GM23338 (cell line): Measurements from ENCODE around the gene DOCK1. TPM values are rescaled to one million over a fixed set of nuclear protein-coding genes. Genes with fewer than 3 reads are reported as not detected.

Experiments used
- ATAC-seq: fragments of 200-7000 bp; cut with Tn5 transposase; 3 replicates; pipeline ENCODE4 v1.9.1; 2020
- DNase-seq: peaks from one replicate; pipeline ENCODE4 v3.0.0-alpha.2; 2015; ENCODE audit warnings: low spot score
- H2AFZ ChIP-seq: fragments of 200-600 bp; sonication (generic); 2 replicates; pipeline ENCODE4 v1.8.0; 2016; ENCODE audit warnings: antibody characterized with exemption, mild to moderate bottlenecking, moderate library complexity
- H3F3A ChIP-seq: fragments of 200-600 bp; sonication (generic); replicated peaks from 2 replicates; pipeline ENCODE4 v1.8.0; 2017; ENCODE audit warnings: antibody characterized with exemption, mixed run types, low read depth
- H3K27ac ChIP-seq: fragments of 200-600 bp; sonication (generic); 2 replicates; pipeline ENCODE4 v1.6.1; 2016; ENCODE audit warnings: low read depth
- H3K27me3 ChIP-seq: fragments of 200-600 bp; sonication (generic); 2 replicates; pipeline ENCODE4 v1.8.0; 2016; ENCODE audit warnings: mild to moderate bottlenecking, mixed run types, moderate library complexity; ENCODE audit not compliant: insufficient read depth
- H3K36me3 ChIP-seq: fragments of 200-600 bp; sonication (generic); 2 replicates; pipeline ENCODE4 v1.8.0; 2016; ENCODE audit warnings: mild to moderate bottlenecking; ENCODE audit not compliant: insufficient read depth
- H3K4me1 ChIP-seq: fragments of 200-600 bp; sonication (generic); 2 replicates; pipeline ENCODE4 v1.8.0; 2016; ENCODE audit warnings: mild to moderate bottlenecking, moderate library complexity; ENCODE audit not compliant: insufficient read depth
- H3K4me2 ChIP-seq: fragments of 200-600 bp; sonication (generic); 2 replicates; pipeline ENCODE4 v1.7.1; 2017; ENCODE audit warnings: mixed run types
- H3K4me3 ChIP-seq: fragments of 200-600 bp; sonication (generic); 2 replicates; pipeline ENCODE4 v1.6.1; 2016; ENCODE audit warnings: mixed run types
- H3K79me2 ChIP-seq: fragments of 200-600 bp; sonication (generic); replicated peaks from 2 replicates; pipeline ENCODE4 v1.8.0; 2017; ENCODE audit warnings: mild to moderate bottlenecking; ENCODE audit not compliant: insufficient read depth
- H3K9me2 ChIP-seq: fragments of 200-600 bp; sonication (generic); 2 replicates; pipeline ENCODE4 v1.8.0; 2017; ENCODE audit not compliant: insufficient read depth
- H4K20me1 ChIP-seq: fragments of 200-600 bp; sonication (generic); replicated peaks from 2 replicates; pipeline ENCODE4 v1.8.0; 2017; ENCODE audit warnings: mild to moderate bottlenecking; ENCODE audit not compliant: insufficient read depth
- H3K27ac Mint-ChIP-seq: 2 replicates; pipeline ENCODE4 v1.8.0; 2020; ENCODE audit warnings: inconsistent platforms, mild to moderate bottlenecking, moderate library complexity, mixed read lengths
- H3K27me3 Mint-ChIP-seq: 3 replicates; pipeline ENCODE4 v1.8.0; 2022; ENCODE audit warnings: low read depth, mild to moderate bottlenecking, moderate library complexity, mixed read lengths, inconsistent platforms; ENCODE audit not compliant: insufficient read depth, poor library complexity
- H3K36me3 Mint-ChIP-seq: 3 replicates; pipeline ENCODE4 v1.8.0; 2021; ENCODE audit warnings: low read depth, mild to moderate bottlenecking, inconsistent platforms, moderate library complexity, mixed read lengths
- H3K4me1 Mint-ChIP-seq: 3 replicates; pipeline ENCODE4 v1.8.0; 2020; ENCODE audit warnings: mild to moderate bottlenecking, inconsistent platforms, mixed read lengths
- H3K4me3 Mint-ChIP-seq: 3 replicates; pipeline ENCODE4 v1.8.0; 2021; ENCODE audit warnings: moderate library complexity, mild to moderate bottlenecking, inconsistent platforms, mixed read lengths
- H3K9me3 Mint-ChIP-seq: 3 replicates; pipeline ENCODE4 v1.8.0; 2020; ENCODE audit warnings: moderate library complexity, mild to moderate bottlenecking, inconsistent platforms, mixed read lengths
- EZH2 ChIP-seq: fragments of 200-600 bp; sonication (generic); IDR thresholded peaks from one replicate; pipeline ENCODE4 v1.8.0; 2017; ENCODE audit warnings: antibody characterized with exemption, mild to moderate bottlenecking, low read depth; ENCODE audit not compliant: unreplicated experiment
- EZH2phosphoT487 ChIP-seq: fragments of 200-600 bp; sonication (generic); IDR thresholded peaks from one replicate; pipeline ENCODE4 v1.8.1; 2018; ENCODE audit warnings: antibody characterized with exemption; ENCODE audit not compliant: unreplicated experiment
- JUNB ChIP-seq: IDR thresholded peaks from one replicate; pipeline ENCODE4 v1.6.1; 2016; ENCODE audit warnings: antibody characterized with exemption; ENCODE audit not compliant: unreplicated experiment
- NANOG ChIP-seq: IDR thresholded peaks from 2 replicates; pipeline ENCODE4 v1.6.1; 2016; ENCODE audit warnings: antibody characterized with exemption, borderline replicate concordance
- POLR2AphosphoS5 ChIP-seq: IDR thresholded peaks from 2 replicates; pipeline ENCODE4 v1.6.1; 2016; ENCODE audit warnings: antibody characterized with exemption, low read depth
- ZNF331 ChIP-seq: fragments of 250-450 bp; sonication (Bioruptor Pico); IDR thresholded peaks from 2 replicates; pipeline ENCODE4 v1.5.0; 2020; ENCODE audit warnings: low read depth, mild to moderate bottlenecking, moderate library complexity
- polyA plus RNA-seq: library from polyadenylated mRNA; unstranded; fragments of >200 nt; fragmentation: Nextera tagmentation; extraction: Ambion mirVana; gene quantifications from 2 replicates; pipeline ENCODE4 v1.2.1, GENCODE V29; 2016
- total RNA-seq: library from RNA; depleted of rRNA; stranded (reverse); fragments of >200 nt; shearing (Covaris generic); gene quantifications from 2 replicates; pipeline ENCODE4 v1.2.3, GENCODE V29; 2014
- TF ChIP-seq, protein P1 (sequence below), 2 experiments: fragments of 200-600 bp in 1 of 2; sonication (generic) in 1 of 2; conservative IDR thresholded peaks; 2 replicates each; pipeline versions ENCODE4 v1.5.1 to v1.6.1; 2016 to 2017; ENCODE audit warnings: antibody characterized with exemption in 2 of 2, low read depth in 2 of 2, mild to moderate bottlenecking in 2 of 2, moderate library complexity in 1 of 2
- TF ChIP-seq, protein P2 (sequence below): fragments of 250-450 bp; sonication (Bioruptor Pico); IDR thresholded peaks from 2 replicates; pipeline ENCODE4 v1.5.0; 2020; ENCODE audit warnings: mild to moderate bottlenecking, moderate library complexity
- TF ChIP-seq, protein P3 (sequence below): IDR thresholded peaks from 2 replicates; pipeline ENCODE4 v1.6.1; 2016; ENCODE audit warnings: antibody characterized with exemption

DOCK1 gene
- total and polyA plus RNA-seq, 2 experiments from 2014 or later: 13.2 to 55.3 TPM

DNA sequence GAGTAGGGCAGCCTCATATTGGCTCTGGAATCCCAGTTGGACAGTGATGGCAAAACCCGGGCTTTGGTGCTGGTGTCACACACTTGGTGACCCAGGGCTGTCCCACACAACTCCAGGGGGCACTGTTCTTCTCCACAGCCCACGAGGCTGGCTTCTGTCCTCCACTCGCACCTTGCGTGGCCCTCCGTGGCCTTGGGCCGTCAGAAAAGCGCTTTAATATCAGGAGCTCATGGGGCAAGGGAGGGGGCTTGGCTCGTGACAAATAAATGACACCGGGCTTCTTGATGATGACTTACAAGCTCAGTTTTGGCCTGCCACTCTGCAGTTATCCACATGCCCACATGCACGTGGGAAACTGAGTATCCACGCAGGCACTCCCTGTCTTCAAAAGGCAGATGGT is 8.1 kb downstream of the DOCK1 start:
- peaks cover 5% of the 10 kb centered on the region for H3K27me3 Mint-ChIP-seq
- H3K4me1 ChIP-seq: peaks cover 24% of the 10 kb centered on the region
- no peaks in the 10 kb centered on the region for H3F3A ChIP-seq
- H3K27ac Mint-ChIP-seq: no peak overlapping the region
- H4K20me1 ChIP-seq: peaks cover 49% of the 10 kb centered on the region
- H3K9me3 Mint-ChIP-seq: no peaks in the 10 kb centered on the region
- H3K79me2 ChIP-seq: peaks cover 99% of the 10 kb centered on the region
- DNase-seq (no peak), ATAC-seq (no peak)
- H3K4me1 Mint-ChIP-seq: peaks cover 26% of the 10 kb centered on the region
- no peak overlapping the region for H3K27ac ChIP-seq
- no peak overlapping the region for H3K4me2 ChIP-seq
- H3K27me3 ChIP-seq: no peaks in the 10 kb centered on the region
- H3K4me3 ChIP-seq: no peak overlapping the region
- no peak overlapping the region for H2AFZ ChIP-seq
- no peak for TF ChIP-seq ZNF331
- TF ChIP-seq, protein P1, sequence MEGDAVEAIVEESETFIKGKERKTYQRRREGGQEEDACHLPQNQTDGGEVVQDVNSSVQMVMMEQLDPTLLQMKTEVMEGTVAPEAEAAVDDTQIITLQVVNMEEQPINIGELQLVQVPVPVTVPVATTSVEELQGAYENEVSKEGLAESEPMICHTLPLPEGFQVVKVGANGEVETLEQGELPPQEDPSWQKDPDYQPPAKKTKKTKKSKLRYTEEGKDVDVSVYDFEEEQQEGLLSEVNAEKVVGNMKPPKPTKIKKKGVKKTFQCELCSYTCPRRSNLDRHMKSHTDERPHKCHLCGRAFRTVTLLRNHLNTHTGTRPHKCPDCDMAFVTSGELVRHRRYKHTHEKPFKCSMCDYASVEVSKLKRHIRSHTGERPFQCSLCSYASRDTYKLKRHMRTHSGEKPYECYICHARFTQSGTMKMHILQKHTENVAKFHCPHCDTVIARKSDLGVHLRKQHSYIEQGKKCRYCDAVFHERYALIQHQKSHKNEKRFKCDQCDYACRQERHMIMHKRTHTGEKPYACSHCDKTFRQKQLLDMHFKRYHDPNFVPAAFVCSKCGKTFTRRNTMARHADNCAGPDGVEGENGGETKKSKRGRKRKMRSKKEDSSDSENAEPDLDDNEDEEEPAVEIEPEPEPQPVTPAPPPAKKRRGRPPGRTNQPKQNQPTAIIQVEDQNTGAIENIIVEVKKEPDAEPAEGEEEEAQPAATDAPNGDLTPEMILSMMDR (conservative IDR thresholded peaks at IDR 0.05; ENCODE audit: low read depth in 2 of 2): peak in 1 of 2 experiments; percentile 39; a peak in 3 of 4 replicates
- H3K36me3 ChIP-seq: no peaks in the 10 kb centered on the region
- peaks cover 4% of the 10 kb centered on the region for H3K36me3 Mint-ChIP-seq
- no peak overlapping the region for H3K4me3 Mint-ChIP-seq
- H3K9me2 ChIP-seq: no peaks in the 10 kb centered on the region

DNA sequence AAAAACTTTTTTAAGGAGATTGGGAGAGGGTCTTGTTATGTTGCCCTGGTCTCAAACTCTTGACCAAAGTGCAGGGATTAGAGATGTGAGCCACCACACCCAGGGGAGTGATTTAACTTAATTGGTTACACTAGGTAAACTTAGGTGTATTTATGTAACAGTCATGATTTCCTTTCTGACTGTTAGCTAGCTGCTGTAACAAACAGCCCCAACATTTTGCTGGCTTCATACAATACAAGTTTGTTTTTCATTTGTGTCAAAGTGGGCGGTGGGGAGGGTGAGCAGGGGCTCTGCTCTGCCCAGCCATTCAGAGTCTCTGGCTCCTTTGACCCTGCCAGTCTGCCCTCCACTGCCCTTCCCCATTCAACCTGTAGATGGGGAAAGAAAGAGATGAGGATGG is 9.3 kb downstream of the DOCK1 start:
- peaks cover 4% of the 10 kb centered on the region for H3K36me3 Mint-ChIP-seq
- no peak overlapping the region for H3K4me3 Mint-ChIP-seq
- H3K27ac Mint-ChIP-seq: no peak overlapping the region
- H2AFZ ChIP-seq: no peak overlapping the region
- H4K20me1 ChIP-seq: peaks cover 44% of the 10 kb centered on the region
- no peak overlapping the region for H3K4me3 ChIP-seq
- no peak overlapping the region for H3K4me2 ChIP-seq
- no peaks in the 10 kb centered on the region for H3K9me3 Mint-ChIP-seq
- ATAC-seq (peak; percentile 31; the same call in 2 of the 3 replicates), DNase-seq (no peak)
- no peaks in the 10 kb centered on the region for H3K27me3 ChIP-seq
- H3K79me2 ChIP-seq: peaks cover 99% of the 10 kb centered on the region
- H3K9me2 ChIP-seq: no peaks in the 10 kb centered on the region
- no peaks in the 10 kb centered on the region for H3K36me3 ChIP-seq
- peaks cover 19% of the 10 kb centered on the region for H3K4me1 Mint-ChIP-seq
- H3K27ac ChIP-seq: no peak overlapping the region
- H3K4me1 ChIP-seq: peaks cover 12% of the 10 kb centered on the region
- H3K27me3 Mint-ChIP-seq: peaks cover 5% of the 10 kb centered on the region
- no peaks in the 10 kb centered on the region for H3F3A ChIP-seq
- TF ChIP-seq EZH2 (no peak), NANOG (no peak), POLR2AphosphoS5 (no peak), JUNB (no peak), EZH2phosphoT487 (no peak)
- TF ChIP-seq, protein P2, sequence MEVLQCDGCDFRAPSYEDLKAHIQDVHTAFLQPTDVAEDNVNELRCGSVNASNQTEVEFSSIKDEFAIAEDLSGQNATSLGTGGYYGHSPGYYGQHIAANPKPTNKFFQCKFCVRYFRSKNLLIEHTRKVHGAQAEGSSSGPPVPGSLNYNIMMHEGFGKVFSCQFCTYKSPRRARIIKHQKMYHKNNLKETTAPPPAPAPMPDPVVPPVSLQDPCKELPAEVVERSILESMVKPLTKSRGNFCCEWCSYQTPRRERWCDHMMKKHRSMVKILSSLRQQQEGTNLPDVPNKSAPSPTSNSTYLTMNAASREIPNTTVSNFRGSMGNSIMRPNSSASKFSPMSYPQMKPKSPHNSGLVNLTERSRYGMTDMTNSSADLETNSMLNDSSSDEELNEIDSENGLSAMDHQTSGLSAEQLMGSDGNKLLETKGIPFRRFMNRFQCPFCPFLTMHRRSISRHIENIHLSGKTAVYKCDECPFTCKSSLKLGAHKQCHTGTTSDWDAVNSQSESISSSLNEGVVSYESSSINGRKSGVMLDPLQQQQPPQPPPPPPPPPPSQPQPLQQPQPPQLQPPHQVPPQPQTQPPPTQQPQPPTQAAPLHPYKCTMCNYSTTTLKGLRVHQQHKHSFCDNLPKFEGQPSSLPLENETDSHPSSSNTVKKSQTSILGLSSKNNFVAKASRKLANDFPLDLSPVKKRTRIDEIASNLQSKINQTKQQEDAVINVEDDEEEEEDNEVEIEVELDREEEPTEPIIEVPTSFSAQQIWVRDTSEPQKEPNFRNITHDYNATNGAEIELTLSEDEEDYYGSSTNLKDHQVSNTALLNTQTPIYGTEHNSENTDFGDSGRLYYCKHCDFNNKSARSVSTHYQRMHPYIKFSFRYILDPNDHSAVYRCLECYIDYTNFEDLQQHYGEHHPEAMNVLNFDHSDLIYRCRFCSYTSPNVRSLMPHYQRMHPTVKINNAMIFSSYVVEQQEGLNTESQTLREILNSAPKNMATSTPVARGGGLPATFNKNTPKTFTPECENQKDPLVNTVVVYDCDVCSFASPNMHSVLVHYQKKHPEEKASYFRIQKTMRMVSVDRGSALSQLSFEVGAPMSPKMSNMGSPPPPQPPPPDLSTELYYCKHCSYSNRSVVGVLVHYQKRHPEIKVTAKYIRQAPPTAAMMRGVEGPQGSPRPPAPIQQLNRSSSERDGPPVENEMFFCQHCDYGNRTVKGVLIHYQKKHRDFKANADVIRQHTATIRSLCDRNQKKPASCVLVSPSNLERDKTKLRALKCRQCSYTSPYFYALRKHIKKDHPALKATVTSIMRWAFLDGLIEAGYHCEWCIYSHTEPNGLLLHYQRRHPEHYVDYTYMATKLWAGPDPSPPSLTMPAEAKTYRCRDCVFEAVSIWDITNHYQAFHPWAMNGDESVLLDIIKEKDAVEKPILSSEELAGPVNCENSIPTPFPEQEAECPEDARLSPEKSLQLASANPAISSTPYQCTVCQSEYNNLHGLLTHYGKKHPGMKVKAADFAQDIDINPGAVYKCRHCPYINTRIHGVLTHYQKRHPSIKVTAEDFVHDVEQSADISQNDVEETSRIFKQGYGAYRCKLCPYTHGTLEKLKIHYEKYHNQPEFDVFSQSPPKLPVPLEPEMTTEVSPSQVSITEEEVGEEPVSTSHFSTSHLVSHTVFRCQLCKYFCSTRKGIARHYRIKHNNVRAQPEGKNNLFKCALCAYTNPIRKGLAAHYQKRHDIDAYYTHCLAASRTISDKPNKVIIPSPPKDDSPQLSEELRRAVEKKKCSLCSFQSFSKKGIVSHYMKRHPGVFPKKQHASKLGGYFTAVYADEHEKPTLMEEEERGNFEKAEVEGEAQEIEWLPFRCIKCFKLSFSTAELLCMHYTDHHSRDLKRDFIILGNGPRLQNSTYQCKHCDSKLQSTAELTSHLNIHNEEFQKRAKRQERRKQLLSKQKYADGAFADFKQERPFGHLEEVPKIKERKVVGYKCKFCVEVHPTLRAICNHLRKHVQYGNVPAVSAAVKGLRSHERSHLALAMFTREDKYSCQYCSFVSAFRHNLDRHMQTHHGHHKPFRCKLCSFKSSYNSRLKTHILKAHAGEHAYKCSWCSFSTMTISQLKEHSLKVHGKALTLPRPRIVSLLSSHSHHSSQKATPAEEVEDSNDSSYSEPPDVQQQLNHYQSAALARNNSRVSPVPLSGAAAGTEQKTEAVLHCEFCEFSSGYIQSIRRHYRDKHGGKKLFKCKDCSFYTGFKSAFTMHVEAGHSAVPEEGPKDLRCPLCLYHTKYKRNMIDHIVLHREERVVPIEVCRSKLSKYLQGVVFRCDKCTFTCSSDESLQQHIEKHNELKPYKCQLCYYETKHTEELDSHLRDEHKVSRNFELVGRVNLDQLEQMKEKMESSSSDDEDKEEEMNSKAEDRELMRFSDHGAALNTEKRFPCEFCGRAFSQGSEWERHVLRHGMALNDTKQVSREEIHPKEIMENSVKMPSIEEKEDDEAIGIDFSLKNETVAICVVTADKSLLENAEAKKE: no peak
- TF ChIP-seq, protein P1 (conservative IDR thresholded peaks at IDR 0.05; ENCODE audit: low read depth in 2 of 2): no peak
- TF ChIP-seq, protein P3, sequence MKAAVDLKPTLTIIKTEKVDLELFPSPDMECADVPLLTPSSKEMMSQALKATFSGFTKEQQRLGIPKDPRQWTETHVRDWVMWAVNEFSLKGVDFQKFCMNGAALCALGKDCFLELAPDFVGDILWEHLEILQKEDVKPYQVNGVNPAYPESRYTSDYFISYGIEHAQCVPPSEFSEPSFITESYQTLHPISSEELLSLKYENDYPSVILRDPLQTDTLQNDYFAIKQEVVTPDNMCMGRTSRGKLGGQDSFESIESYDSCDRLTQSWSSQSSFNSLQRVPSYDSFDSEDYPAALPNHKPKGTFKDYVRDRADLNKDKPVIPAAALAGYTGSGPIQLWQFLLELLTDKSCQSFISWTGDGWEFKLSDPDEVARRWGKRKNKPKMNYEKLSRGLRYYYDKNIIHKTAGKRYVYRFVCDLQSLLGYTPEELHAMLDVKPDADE: no peak
